Upper lobe of left lung (tissue), 6 donors: ENCODE measurements around the gene IQGAP1. TPM values are rescaled to one million over a fixed set of nuclear protein-coding genes. Genes with fewer than 3 reads are reported as not detected.
"Not testable (repeated sequence)": the region's sequence is repeated elsewhere in the genome, so short reads cannot be mapped to it uniquely, and the experiment has no call there.

ENCODE experiments used
- ATAC-seq, 2 donors: fragments of 200-7000 bp; cut with Tn5 transposase; one replicate each; pipeline ENCODE4 v1.9.1; 2022; ENCODE audit warnings: mild to moderate bottlenecking in 2 of 2, moderate library complexity in 2 of 2; ENCODE audit not compliant: low FRiP score in 2 of 2
- DNase-seq, 2 donors: peaks; one replicate each; pipeline ENCODE4 v3.0.0-alpha.2; 2019 to 2020
- H3K27ac ChIP-seq, 4 donors: fragments of 200-600 bp; sonication (generic); one replicate each; pipeline ENCODE4 v1.5.1; 2016 to 2019
- H3K27me3 ChIP-seq, 4 donors: fragments of 200-600 bp; sonication (generic); one replicate each; pipeline ENCODE4 v1.5.1; 2017 to 2019
- H3K36me3 ChIP-seq, 4 donors: fragments of 200-600 bp; sonication (generic); one replicate each; pipeline ENCODE4 v1.5.1; 2016 to 2019
- H3K4me1 ChIP-seq, 4 donors: fragments of 200-600 bp; sonication (generic); one replicate each; pipeline ENCODE4 v1.5.1; 2018 to 2019
- H3K4me3 ChIP-seq, 4 donors: fragments of 200-600 bp; sonication (generic); one replicate each; pipeline ENCODE4 v1.5.1; 2017 to 2019; ENCODE audit warnings: mild to moderate bottlenecking in 2 of 4, moderate library complexity in 1 of 4
- H3K9me3 ChIP-seq, 4 donors: fragments of 200-600 bp; sonication (generic); one replicate each; pipeline ENCODE4 v1.5.1; 2018 to 2019
- CTCF ChIP-seq, 6 experiments: fragments of 450-650 bp in 4 of 6; fragments of 200-600 bp in 2 of 6; sonication (generic) in 2 of 6; IDR thresholded peaks; one replicate each; pipeline ENCODE4 v1.5.1; 2016 to 2019; ENCODE audit warnings: antibody characterized with exemption in 6 of 6
- EP300 ChIP-seq, 4 donors: sonication (generic); formaldehyde crosslinking; IDR thresholded peaks; one replicate each; pipeline ENCODE4 v1.5.1; 2017; ENCODE audit warnings: antibody characterized with exemption in 4 of 4, control low read depth in 2 of 4
- POLR2A ChIP-seq, 4 donors: fragments of 450-650 bp; IDR thresholded peaks; one replicate each; pipeline ENCODE4 v1.5.1; 2016 to 2017; ENCODE audit warnings: antibody characterized with exemption in 4 of 4, mild to moderate bottlenecking in 2 of 4
- POLR2AphosphoS5 ChIP-seq, 2 donors: sonication (generic); formaldehyde crosslinking; IDR thresholded peaks; one replicate each; pipeline ENCODE4 v1.5.1; 2017; ENCODE audit warnings: antibody characterized with exemption in 2 of 2
- WGBS, 2 donors: methylation state at CpG; one replicate each; pipeline ENCODE4 v1.1.5; 2017 to 2018; 5-methylcytosine and 5-hydroxymethylcytosine counted together
- total RNA-seq, 6 donors: library from RNA; depleted of rRNA in 4 of 6; stranded (reverse); fragments of >200 nt in 4 of 6; gene quantifications; one replicate each; pipeline versions ENCODE4 v1.1.0 to v1.2.1, GENCODE V29; 2016 to 2021
- donor health status: DM: no; HTN: no; CAD: no; lungs with moderate emphysema.
- donor health status: DM: no; HTN: yes; CAD: no; lungs with severe emphysema.

IQGAP1 gene
- total RNA-seq, 6 donors from 2014 or later: 216 to 502 (median 344) TPM

DNA sequence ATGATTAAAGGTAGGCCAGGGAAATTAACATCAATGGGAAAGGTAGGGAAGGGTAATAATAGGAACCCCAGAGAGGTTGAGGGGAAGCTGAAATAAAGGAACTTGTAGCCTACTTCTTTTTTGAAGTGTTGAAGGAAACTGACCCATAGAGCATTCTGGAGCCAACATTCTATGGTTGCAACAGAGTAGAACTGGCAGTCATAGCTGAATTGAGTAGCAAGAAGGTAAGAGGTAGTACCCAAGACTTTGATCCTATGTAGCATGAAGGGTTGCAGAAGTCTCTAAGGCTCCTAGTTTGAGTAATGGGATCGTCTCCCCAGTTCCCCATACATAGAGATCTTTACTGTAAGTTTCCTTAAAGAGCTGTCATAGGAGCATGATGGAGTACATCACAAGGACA is 43.4 kb upstream of the IQGAP1 start:
- DNase-seq: no peak
- Histone ChIP-seq H3K27ac (no peak overlapping the region), H3K36me3 (no peaks in the 10 kb centered on the region), H3K4me1 (peaks cover 0 to 9% (median 6%) of the 10 kb centered on the region in 4 donors), H3K27me3 (no peaks in the 10 kb centered on the region), H3K4me3 (no peak overlapping the region), H3K9me3 (no peaks in the 10 kb centered on the region)
- WGBS, 2 donors: 75 to 88% methylated on average over 1 of the region's 1 CpG
- ATAC-seq: peak in 1 of 2 donors; percentile 36
- TF ChIP-seq CTCF (IDR thresholded peaks at IDR 0.05) (no peak), POLR2A (IDR thresholded peaks at IDR 0.05) (no peak), POLR2AphosphoS5 (IDR thresholded peaks at IDR 0.05) (no peak), EP300 (IDR thresholded peaks at IDR 0.05) (no peak)

- no peaks in the 10 kb centered on the region for H3K27me3 ChIP-seq
- H3K27ac ChIP-seq: no peak overlapping the region
- H3K36me3 ChIP-seq: no peaks in the 10 kb centered on the region
- H3K4me3 ChIP-seq: no peak overlapping the region
- peaks cover 0 to 9% (median 6%) of the 10 kb centered on the region in 4 donors for H3K4me1 ChIP-seq
- ATAC-seq (peak in 1 of 2 donors; percentile 36), DNase-seq (peak in 1 of 2 donors; percentile 31)
- H3K9me3 ChIP-seq: no peaks in the 10 kb centered on the region
- 13 to 28% methylated on average over 2 of the region's 2 CpGs for WGBS, 2 donors
- TF ChIP-seq POLR2AphosphoS5 (IDR thresholded peaks at IDR 0.05) (no peak), CTCF (IDR thresholded peaks at IDR 0.05) (no peak), POLR2A (IDR thresholded peaks at IDR 0.05) (no peak), EP300 (IDR thresholded peaks at IDR 0.05) (no peak)
These were observed 42.2 kb upstream of the IQGAP1 start for GRCh38 chr15:90345857-90346256.

DNA sequence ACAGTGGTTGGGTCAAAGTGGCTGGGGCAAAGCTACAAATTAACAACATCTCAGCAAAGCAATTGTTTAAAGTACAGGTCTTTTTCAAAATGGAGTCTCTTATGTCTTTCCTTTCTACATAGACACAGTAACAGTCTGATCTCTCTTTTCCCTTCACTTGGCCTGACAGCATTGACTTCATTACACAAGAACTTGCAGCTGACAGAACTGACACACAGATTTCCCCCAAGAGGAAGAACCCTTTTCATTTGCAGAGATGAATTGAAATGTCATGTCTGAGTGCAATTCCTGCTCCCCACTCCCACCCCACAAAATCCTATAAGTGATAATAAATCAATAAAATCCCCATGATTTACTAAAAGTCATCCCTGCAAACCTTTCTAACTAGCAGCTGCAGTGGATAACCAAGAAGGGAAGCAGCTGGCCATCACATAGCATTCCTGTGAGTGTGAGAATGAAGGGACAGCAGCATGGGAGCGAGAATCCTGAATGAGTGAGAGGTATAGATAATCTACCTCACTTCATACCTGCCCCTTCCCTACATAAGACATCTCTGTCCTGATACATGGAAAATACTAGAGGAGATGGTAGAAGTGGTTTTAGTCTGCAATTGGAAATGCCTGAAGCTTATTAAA is 40.5 kb upstream of the IQGAP1 start:
- H3K9me3 ChIP-seq, DNase-seq, H3K27me3 ChIP-seq, H3K36me3 ChIP-seq, ATAC-seq, H3K27ac ChIP-seq, H3K4me3 ChIP-seq: not testable (repeated sequence)
- 100% methylated on average over 1 of the region's 1 CpG for WGBS, 2 donors
- H3K4me1 ChIP-seq: peaks cover 5 to 11% (median 9%) of the 10 kb centered on the region in 4 donors

GRCh38 chr15:90348456-90348855 is 39.6 kb upstream of the IQGAP1 start:
- WGBS, 2 donors: 89 to 94% methylated on average over 6 of the region's 6 CpGs
- TF ChIP-seq CTCF (IDR thresholded peaks at IDR 0.05) (no peak), POLR2AphosphoS5 (IDR thresholded peaks at IDR 0.05) (no peak), POLR2A (IDR thresholded peaks at IDR 0.05) (no peak), EP300 (IDR thresholded peaks at IDR 0.05) (no peak)
- no peaks in the 10 kb centered on the region for H3K9me3 ChIP-seq
- H3K4me1 ChIP-seq: peaks cover 4 to 10% (median 6%) of the 10 kb centered on the region in 4 donors
- H3K27ac ChIP-seq: no peak overlapping the region
- H3K4me3 ChIP-seq: no peak overlapping the region
- H3K36me3 ChIP-seq: no peaks in the 10 kb centered on the region
- no peak for ATAC-seq
- H3K27me3 ChIP-seq: no peaks in the 10 kb centered on the region
- DNase-seq: no peak

DNA sequence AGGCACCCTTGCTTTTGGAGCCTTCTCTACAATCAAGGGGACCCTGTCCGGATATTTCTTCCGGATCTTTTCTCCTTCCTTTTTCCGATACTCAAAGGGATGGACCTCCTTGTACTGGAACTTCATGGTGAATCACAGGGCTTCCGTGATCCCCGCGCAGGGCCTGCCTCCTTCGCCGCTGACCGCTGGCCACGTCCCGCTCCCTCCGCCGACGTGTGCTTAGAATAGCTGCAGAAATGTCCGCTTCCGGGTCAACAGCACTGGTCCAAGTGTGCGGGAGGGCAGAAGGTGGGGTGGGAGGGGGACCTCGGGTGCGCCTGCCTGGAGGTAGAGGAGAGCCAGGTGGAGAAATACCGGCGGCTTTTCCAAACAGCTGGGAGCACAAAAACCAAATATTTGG is 39.0 kb upstream of the IQGAP1 start:
- Histone ChIP-seq H3K27me3 (no peaks in the 10 kb centered on the region), H3K4me3 (no peak overlapping the region), H3K36me3 (no peaks in the 10 kb centered on the region), H3K27ac (no peak overlapping the region), H3K4me1 (peaks cover 4 to 10% (median 6%) of the 10 kb centered on the region in 4 donors), H3K9me3 (no peaks in the 10 kb centered on the region)
- no peak for TF ChIP-seq EP300 (IDR thresholded peaks at IDR 0.05)
- no peak for TF ChIP-seq POLR2AphosphoS5 (IDR thresholded peaks at IDR 0.05)
- TF ChIP-seq POLR2A (IDR thresholded peaks at IDR 0.05): no peak
- no peak for TF ChIP-seq CTCF (IDR thresholded peaks at IDR 0.05)
- ATAC-seq (no peak), DNase-seq (peak in 1 of 2 donors; percentile 65)
- WGBS, 2 donors: 96 to 97% methylated on average over 21 of the region's 21 CpGs
